Muscle layer of duodenum (tissue), 2 donors: ENCODE results near the gene MGA.

Experiments
- H3K27ac ChIP-seq: one replicate; pipeline ENCODE4 v1.7.0; 2013; ENCODE audit warnings: mild to moderate bottlenecking, low read length
- H3K27me3 ChIP-seq: one replicate; pipeline ENCODE4 v1.7.0; 2013; ENCODE audit warnings: low read depth, mild to moderate bottlenecking, control low read depth, low read length
- H3K36me3 ChIP-seq, 2 donors: one replicate each; pipeline ENCODE4 v1.7.0; 2013; ENCODE audit warnings: low read length in 2 of 2, control low read depth in 1 of 2, mild to moderate bottlenecking in 1 of 2; ENCODE audit not compliant: insufficient read depth in 2 of 2, control insufficient read depth in 1 of 2
- H3K4me1 ChIP-seq, 2 donors: one replicate each; pipeline ENCODE4 v1.7.0; 2013; ENCODE audit warnings: low read length in 2 of 2, mild to moderate bottlenecking in 2 of 2, control low read depth in 1 of 2, moderate library complexity in 1 of 2; ENCODE audit not compliant: insufficient read depth in 2 of 2, control insufficient read depth in 1 of 2
- H3K4me3 ChIP-seq, 2 donors: one replicate each; pipeline ENCODE4 v1.7.0; 2013; ENCODE audit warnings: low read length in 2 of 2, low read depth in 1 of 2, mild to moderate bottlenecking in 1 of 2
- H3K9me3 ChIP-seq, 2 donors: one replicate each; pipeline ENCODE4 v1.7.0; 2013; ENCODE audit warnings: low read length in 2 of 2, control low read depth in 1 of 2, mild to moderate bottlenecking in 1 of 2; ENCODE audit not compliant: control insufficient read depth in 1 of 2
- donor health status: healthy.

The MGA gene

GRCh38 chr15:41774062-41774881, 114.1 kb downstream of the MGA start, which contains the start of gene MAPKBP1:
Gene MAPKBP1, plus strand, starts transcription at chr15:41774484. Its CDS starts 792 bp downstream, at chr15:41775276.
- H3K36me3 ChIP-seq = no peaks in the 10 kb centered on the region
- H3K4me1 ChIP-seq = peaks cover 28 to 33% of the 10 kb centered on the region in 2 donors
- no peaks in the 10 kb centered on the region for H3K9me3 ChIP-seq
- no peaks in the 10 kb centered on the region for H3K27me3 ChIP-seq
- H3K4me3 ChIP-seq = peak within 1 kb of the TSS; percentile 73 to 81
- peak within 1 kb of the TSS; percentile 92 for H3K27ac ChIP-seq

GRCh38 chr15:41774882-41775417, 114.7 kb downstream of the MGA start:
- no peaks in the 10 kb centered on the region for H3K9me3 ChIP-seq
- H3K36me3 ChIP-seq = no peaks in the 10 kb centered on the region
- H3K27ac ChIP-seq = peak overlapping the region; percentile 92
- peaks cover 28 to 39% of the 10 kb centered on the region in 2 donors for H3K4me1 ChIP-seq
- peak overlapping the region; percentile 73 to 81 for H3K4me3 ChIP-seq
- H3K27me3 ChIP-seq = no peaks in the 10 kb centered on the region

GRCh38 chr15:41775651-41776050, 115.4 kb downstream of the MGA start:
- peak overlapping the region; percentile 92 for H3K27ac ChIP-seq
- H3K9me3 ChIP-seq = no peaks in the 10 kb centered on the region
- peak overlapping the region; percentile 73 to 81 for H3K4me3 ChIP-seq
- no peaks in the 10 kb centered on the region for H3K27me3 ChIP-seq
- peaks cover 28 to 46% of the 10 kb centered on the region in 2 donors for H3K4me1 ChIP-seq
- no peaks in the 10 kb centered on the region for H3K36me3 ChIP-seq

- peak overlapping the region; percentile 32 for H3K27ac ChIP-seq
- peaks cover 28 to 47% of the 10 kb centered on the region in 2 donors for H3K4me1 ChIP-seq
- no peaks in the 10 kb centered on the region for H3K9me3 ChIP-seq
- no peaks in the 10 kb centered on the region for H3K27me3 ChIP-seq
- H3K4me3 ChIP-seq = peak overlapping the region in 1 of 2 donors; percentile 1
- no peaks in the 10 kb centered on the region for H3K36me3 ChIP-seq
Measured at GRCh38 chr15:41777421-41777973, 117.3 kb downstream of the MGA start.

- peaks cover 20 to 40% of the 10 kb centered on the region in 2 donors for H3K4me1 ChIP-seq
- H3K36me3 ChIP-seq = no peaks in the 10 kb centered on the region
- no peaks in the 10 kb centered on the region for H3K9me3 ChIP-seq
- peak overlapping the region; percentile 32 for H3K27ac ChIP-seq
- H3K4me3 ChIP-seq = no peak overlapping the region
- no peaks in the 10 kb centered on the region for H3K27me3 ChIP-seq
Measured at GRCh38 chr15:41778521-41778920, 118.3 kb downstream of the MGA start.

GRCh38 chr15:41779662-41780157, 119.5 kb downstream of the MGA start:
- no peak overlapping the region for H3K27ac ChIP-seq
- peaks cover 17 to 39% of the 10 kb centered on the region in 2 donors for H3K4me1 ChIP-seq
- H3K27me3 ChIP-seq = no peaks in the 10 kb centered on the region
- H3K9me3 ChIP-seq = no peaks in the 10 kb centered on the region
- no peak overlapping the region for H3K4me3 ChIP-seq
- no peaks in the 10 kb centered on the region for H3K36me3 ChIP-seq

- Histone ChIP-seq H3K9me3 (no peaks in the 10 kb centered on the region), H3K36me3 (no peaks in the 10 kb centered on the region), H3K27ac (no peak overlapping the region), H3K27me3 (no peaks in the 10 kb centered on the region), H3K4me3 (no peak overlapping the region), H3K4me1 (peaks cover 13 to 36% of the 10 kb centered on the region in 2 donors)
Measured at GRCh38 chr15:41780266-41780665, 120.1 kb downstream of the MGA start.

GRCh38 chr15:41780727-41781126, 120.5 kb downstream of the MGA start:
- Histone ChIP-seq H3K36me3 (no peaks in the 10 kb centered on the region), H3K9me3 (no peaks in the 10 kb centered on the region), H3K4me1 (peaks cover 8 to 31% of the 10 kb centered on the region in 2 donors), H3K27ac (no peak overlapping the region), H3K27me3 (no peaks in the 10 kb centered on the region), H3K4me3 (no peak overlapping the region)

- Histone ChIP-seq H3K4me1 (peaks cover 0 to 14% of the 10 kb centered on the region in 2 donors), H3K27ac (no peak overlapping the region), H3K4me3 (no peak overlapping the region), H3K9me3 (no peaks in the 10 kb centered on the region), H3K36me3 (no peaks in the 10 kb centered on the region), H3K27me3 (no peaks in the 10 kb centered on the region)
Measured at GRCh38 chr15:41782371-41783282, 122.4 kb downstream of the MGA start.

GRCh38 chr15:41783296-41783695, 123.1 kb downstream of the MGA start:
- Histone ChIP-seq H3K4me1 (peaks cover 2 to 15% of the 10 kb centered on the region in 2 donors), H3K9me3 (no peaks in the 10 kb centered on the region), H3K4me3 (no peak overlapping the region), H3K27ac (no peak overlapping the region), H3K36me3 (no peaks in the 10 kb centered on the region), H3K27me3 (no peaks in the 10 kb centered on the region)
